WTC11 (cell line): ENCODE measurements around the gene RTCB. TPM values are rescaled to one million over a fixed set of nuclear protein-coding genes. Genes with fewer than 3 reads are reported as not detected.

ENCODE experiments used
- ATAC-seq: fragments of 200-7000 bp; cut with Tn5 transposase; 2 replicates; pipeline ENCODE4 v1.10.0; 2021; ENCODE audit warnings: mild to moderate bottlenecking, moderate library complexity
- CTCF ChIA-PET: fragments of 300-600 bp; sonication (Branson Sonifier 250); formaldehyde crosslinking; loops from one replicate; lab custom pipeline; 2021; ENCODE audit warnings: antibody characterized with exemption; lab: Charles Lee
- POLR2A ChIA-PET: fragments of 350-600 bp; sonication (Branson Sonifier 250); formaldehyde crosslinking; loops from one replicate; lab custom pipeline; 2021; ENCODE audit warnings: antibody characterized with exemption; lab: Charles Lee
- DNase-seq: peaks from one replicate; pipeline ENCODE4 v3.0.0; 2021; ENCODE audit warnings: low spot score
- H3K27ac Mint-ChIP-seq: 2 replicates; pipeline ENCODE4 v1.8.0; 2021; ENCODE audit warnings: mixed read lengths
- H3K27me3 Mint-ChIP-seq: 2 replicates; pipeline ENCODE4 v1.8.0; 2021; ENCODE audit warnings: low read depth, mild to moderate bottlenecking, moderate library complexity, mixed read lengths
- H3K36me3 Mint-ChIP-seq: 2 replicates; pipeline ENCODE4 v1.8.0; 2021; ENCODE audit warnings: mixed read lengths
- H3K4me1 Mint-ChIP-seq: 2 replicates; pipeline ENCODE4 v1.8.0; 2022; ENCODE audit warnings: mixed read lengths
- H3K4me3 Mint-ChIP-seq: 2 replicates; pipeline ENCODE4 v1.8.0; 2021; ENCODE audit warnings: mild to moderate bottlenecking, moderate library complexity, mixed read lengths
- H3K9me3 Mint-ChIP-seq: 2 replicates; pipeline ENCODE4 v1.8.0; 2021; ENCODE audit warnings: mixed read lengths
- CREM ChIP-seq: sonication (generic); formaldehyde crosslinking; IDR thresholded peaks from 2 replicates; pipeline ENCODE4 v1.8.1; 2022; ENCODE audit warnings: mild to moderate bottlenecking, missing genetic modification reagents, moderate library complexity
- FOXK1 ChIP-seq: sonication (generic); formaldehyde crosslinking; IDR thresholded peaks from 2 replicates; pipeline ENCODE4 v1.8.0; 2022; ENCODE audit warnings: mild to moderate bottlenecking, moderate library complexity, missing genetic modification reagents
- GABPB1 ChIP-seq: sonication (generic); formaldehyde crosslinking; IDR thresholded peaks from 2 replicates; pipeline ENCODE4 v1.8.1; 2023; ENCODE audit warnings: mild to moderate bottlenecking, missing genetic modification reagents
- GRHL2 ChIP-seq: fragments of 250-450 bp; sonication (Bioruptor Pico); IDR thresholded peaks from 2 replicates; pipeline ENCODE4 v1.8.0; 2022; ENCODE audit warnings: mild to moderate bottlenecking, moderate library complexity; ENCODE audit not compliant: insufficient replicate concordance, severe bottlenecking
- KAT7 ChIP-seq: sonication (generic); formaldehyde crosslinking; IDR thresholded peaks from 2 replicates; pipeline ENCODE4 v1.8.1; 2023; ENCODE audit warnings: missing genetic modification reagents, mild to moderate bottlenecking, borderline replicate concordance
- NR3C1 ChIP-seq: sonication (generic); formaldehyde crosslinking; conservative IDR thresholded peaks from 2 replicates; pipeline ENCODE4 v1.8.1; 2023; ENCODE audit warnings: low read depth, mild to moderate bottlenecking, missing genetic modification reagents
- TEAD1 ChIP-seq: sonication (generic); formaldehyde crosslinking; IDR thresholded peaks from 2 replicates; pipeline ENCODE4 v1.8.0; 2022; ENCODE audit warnings: mild to moderate bottlenecking, missing genetic modification reagents
- TEAD4 ChIP-seq: sonication (generic); formaldehyde crosslinking; IDR thresholded peaks from 2 replicates; pipeline ENCODE4 v1.8.0; 2022; ENCODE audit warnings: mild to moderate bottlenecking, missing genetic modification reagents
- ZBTB21 ChIP-seq: sonication (generic); formaldehyde crosslinking; IDR thresholded peaks from 2 replicates; pipeline ENCODE4 v1.8.1; 2023; ENCODE audit warnings: mild to moderate bottlenecking, missing genetic modification reagents, borderline replicate concordance
- ZNF138 ChIP-seq: sonication (generic); formaldehyde crosslinking; conservative IDR thresholded peaks from 2 replicates; pipeline ENCODE4 v1.8.1; 2022; ENCODE audit warnings: mild to moderate bottlenecking, moderate library complexity, missing genetic modification reagents
- ZNF219 ChIP-seq: sonication (generic); formaldehyde crosslinking; IDR thresholded peaks from 2 replicates; pipeline ENCODE4 v1.8.0; 2023; ENCODE audit warnings: missing genetic modification reagents, mild to moderate bottlenecking, borderline replicate concordance
- ZNF263 ChIP-seq: sonication (generic); formaldehyde crosslinking; IDR thresholded peaks from 2 replicates; pipeline ENCODE4 v1.8.1; 2022; ENCODE audit warnings: low read depth, mild to moderate bottlenecking, moderate library complexity, missing genetic modification reagents
- total RNA-seq: library from RNA; stranded (reverse); gene quantifications from 3 replicates; pipeline ENCODE4 v1.2.3, GENCODE V29; 2021
- TF ChIP-seq, protein P1 (sequence below): fragments of 250-450 bp; sonication (Bioruptor Pico); IDR thresholded peaks from 2 replicates; pipeline ENCODE4 v1.9.0; 2021; ENCODE audit warnings: mild to moderate bottlenecking, borderline replicate concordance
- TF ChIP-seq, protein P2 (sequence below): sonication (generic); formaldehyde crosslinking; IDR thresholded peaks from 2 replicates; pipeline ENCODE4 v1.8.1; 2022; ENCODE audit warnings: mild to moderate bottlenecking, missing genetic modification reagents, moderate library complexity, borderline replicate concordance
- TF ChIP-seq, protein P3 (sequence below): sonication (generic); formaldehyde crosslinking; conservative IDR thresholded peaks from 2 replicates; pipeline ENCODE4 v1.8.1; 2023; ENCODE audit warnings: mild to moderate bottlenecking, low read depth, missing genetic modification reagents, moderate library complexity
- TF ChIP-seq, protein P4 (sequence below): fragments of 250-450 bp; sonication (Bioruptor Pico); IDR thresholded peaks from 2 replicates; pipeline ENCODE4 v1.9.0; 2021; ENCODE audit warnings: moderate library complexity, mild to moderate bottlenecking, inconsistent platforms, borderline replicate concordance
- TF ChIP-seq, protein P5 (sequence below): sonication (generic); formaldehyde crosslinking; IDR thresholded peaks from 2 replicates; pipeline ENCODE4 v1.8.1; 2022; ENCODE audit warnings: low read depth, missing genetic modification reagents, borderline replicate concordance

The RTCB gene
- total RNA-seq, 1 experiment from 2014 or later: 106 TPM

DNA sequence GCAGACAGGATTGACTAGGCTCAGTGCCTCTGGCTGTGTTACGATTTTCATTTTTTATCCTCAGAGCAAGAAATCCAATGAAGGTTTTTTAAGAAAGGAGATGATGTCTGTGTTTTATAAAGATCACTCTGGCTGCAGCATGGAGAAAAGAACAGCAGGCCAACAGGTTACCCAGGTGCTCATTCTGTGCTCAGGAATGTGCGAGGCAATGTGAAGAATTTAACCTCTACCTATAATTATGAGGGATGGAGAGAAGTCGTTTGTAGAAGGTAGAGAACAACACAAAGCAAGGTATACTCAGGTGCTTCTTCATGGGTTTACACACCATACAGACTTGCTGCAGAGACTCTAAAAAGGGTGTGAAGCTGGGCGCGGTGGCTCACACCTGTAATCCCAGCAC, 10.0 kb upstream of the RTCB start:
- ChIA-PET POLR2A (no interaction called here), CTCF (no interaction called here)
- TF ChIP-seq, protein P1, sequence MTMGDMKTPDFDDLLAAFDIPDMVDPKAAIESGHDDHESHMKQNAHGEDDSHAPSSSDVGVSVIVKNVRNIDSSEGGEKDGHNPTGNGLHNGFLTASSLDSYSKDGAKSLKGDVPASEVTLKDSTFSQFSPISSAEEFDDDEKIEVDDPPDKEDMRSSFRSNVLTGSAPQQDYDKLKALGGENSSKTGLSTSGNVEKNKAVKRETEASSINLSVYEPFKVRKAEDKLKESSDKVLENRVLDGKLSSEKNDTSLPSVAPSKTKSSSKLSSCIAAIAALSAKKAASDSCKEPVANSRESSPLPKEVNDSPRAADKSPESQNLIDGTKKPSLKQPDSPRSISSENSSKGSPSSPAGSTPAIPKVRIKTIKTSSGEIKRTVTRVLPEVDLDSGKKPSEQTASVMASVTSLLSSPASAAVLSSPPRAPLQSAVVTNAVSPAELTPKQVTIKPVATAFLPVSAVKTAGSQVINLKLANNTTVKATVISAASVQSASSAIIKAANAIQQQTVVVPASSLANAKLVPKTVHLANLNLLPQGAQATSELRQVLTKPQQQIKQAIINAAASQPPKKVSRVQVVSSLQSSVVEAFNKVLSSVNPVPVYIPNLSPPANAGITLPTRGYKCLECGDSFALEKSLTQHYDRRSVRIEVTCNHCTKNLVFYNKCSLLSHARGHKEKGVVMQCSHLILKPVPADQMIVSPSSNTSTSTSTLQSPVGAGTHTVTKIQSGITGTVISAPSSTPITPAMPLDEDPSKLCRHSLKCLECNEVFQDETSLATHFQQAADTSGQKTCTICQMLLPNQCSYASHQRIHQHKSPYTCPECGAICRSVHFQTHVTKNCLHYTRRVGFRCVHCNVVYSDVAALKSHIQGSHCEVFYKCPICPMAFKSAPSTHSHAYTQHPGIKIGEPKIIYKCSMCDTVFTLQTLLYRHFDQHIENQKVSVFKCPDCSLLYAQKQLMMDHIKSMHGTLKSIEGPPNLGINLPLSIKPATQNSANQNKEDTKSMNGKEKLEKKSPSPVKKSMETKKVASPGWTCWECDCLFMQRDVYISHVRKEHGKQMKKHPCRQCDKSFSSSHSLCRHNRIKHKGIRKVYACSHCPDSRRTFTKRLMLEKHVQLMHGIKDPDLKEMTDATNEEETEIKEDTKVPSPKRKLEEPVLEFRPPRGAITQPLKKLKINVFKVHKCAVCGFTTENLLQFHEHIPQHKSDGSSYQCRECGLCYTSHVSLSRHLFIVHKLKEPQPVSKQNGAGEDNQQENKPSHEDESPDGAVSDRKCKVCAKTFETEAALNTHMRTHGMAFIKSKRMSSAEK (CRISPR knock-in tag): no peak
- TF ChIP-seq ZNF263 (CRISPR knock-in tag): no peak
- no peak for TF ChIP-seq TEAD4 (CRISPR knock-in tag)
- TF ChIP-seq ZNF219: no peak
- no peak for TF ChIP-seq FOXK1 (CRISPR knock-in tag)
- TF ChIP-seq TEAD1 (CRISPR knock-in tag): no peak
- TF ChIP-seq, protein P2, sequence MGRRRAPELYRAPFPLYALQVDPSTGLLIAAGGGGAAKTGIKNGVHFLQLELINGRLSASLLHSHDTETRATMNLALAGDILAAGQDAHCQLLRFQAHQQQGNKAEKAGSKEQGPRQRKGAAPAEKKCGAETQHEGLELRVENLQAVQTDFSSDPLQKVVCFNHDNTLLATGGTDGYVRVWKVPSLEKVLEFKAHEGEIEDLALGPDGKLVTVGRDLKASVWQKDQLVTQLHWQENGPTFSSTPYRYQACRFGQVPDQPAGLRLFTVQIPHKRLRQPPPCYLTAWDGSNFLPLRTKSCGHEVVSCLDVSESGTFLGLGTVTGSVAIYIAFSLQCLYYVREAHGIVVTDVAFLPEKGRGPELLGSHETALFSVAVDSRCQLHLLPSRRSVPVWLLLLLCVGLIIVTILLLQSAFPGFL: no peak
- TF ChIP-seq, protein P3, sequence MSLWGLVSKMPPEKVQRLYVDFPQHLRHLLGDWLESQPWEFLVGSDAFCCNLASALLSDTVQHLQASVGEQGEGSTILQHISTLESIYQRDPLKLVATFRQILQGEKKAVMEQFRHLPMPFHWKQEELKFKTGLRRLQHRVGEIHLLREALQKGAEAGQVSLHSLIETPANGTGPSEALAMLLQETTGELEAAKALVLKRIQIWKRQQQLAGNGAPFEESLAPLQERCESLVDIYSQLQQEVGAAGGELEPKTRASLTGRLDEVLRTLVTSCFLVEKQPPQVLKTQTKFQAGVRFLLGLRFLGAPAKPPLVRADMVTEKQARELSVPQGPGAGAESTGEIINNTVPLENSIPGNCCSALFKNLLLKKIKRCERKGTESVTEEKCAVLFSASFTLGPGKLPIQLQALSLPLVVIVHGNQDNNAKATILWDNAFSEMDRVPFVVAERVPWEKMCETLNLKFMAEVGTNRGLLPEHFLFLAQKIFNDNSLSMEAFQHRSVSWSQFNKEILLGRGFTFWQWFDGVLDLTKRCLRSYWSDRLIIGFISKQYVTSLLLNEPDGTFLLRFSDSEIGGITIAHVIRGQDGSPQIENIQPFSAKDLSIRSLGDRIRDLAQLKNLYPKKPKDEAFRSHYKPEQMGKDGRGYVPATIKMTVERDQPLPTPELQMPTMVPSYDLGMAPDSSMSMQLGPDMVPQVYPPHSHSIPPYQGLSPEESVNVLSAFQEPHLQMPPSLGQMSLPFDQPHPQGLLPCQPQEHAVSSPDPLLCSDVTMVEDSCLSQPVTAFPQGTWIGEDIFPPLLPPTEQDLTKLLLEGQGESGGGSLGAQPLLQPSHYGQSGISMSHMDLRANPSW (CRISPR knock-in tag): no peak
- TF ChIP-seq, all 79 proteins: peak for 0
- Mint-ChIP-seq H3K27me3 (peaks cover 72% of the 10 kb centered on the region), H3K4me1 (0 out of 2 replicates have a peak, but pooled peaks cover 5% of the 10 kb centered on the region), H3K9me3 (no peaks in the 10 kb centered on the region), H3K27ac (no peak overlapping the region), H3K36me3 (no peaks in the 10 kb centered on the region), H3K4me3 (no peak overlapping the region)
- ATAC-seq (no peak), DNase-seq (no peak)

DNA sequence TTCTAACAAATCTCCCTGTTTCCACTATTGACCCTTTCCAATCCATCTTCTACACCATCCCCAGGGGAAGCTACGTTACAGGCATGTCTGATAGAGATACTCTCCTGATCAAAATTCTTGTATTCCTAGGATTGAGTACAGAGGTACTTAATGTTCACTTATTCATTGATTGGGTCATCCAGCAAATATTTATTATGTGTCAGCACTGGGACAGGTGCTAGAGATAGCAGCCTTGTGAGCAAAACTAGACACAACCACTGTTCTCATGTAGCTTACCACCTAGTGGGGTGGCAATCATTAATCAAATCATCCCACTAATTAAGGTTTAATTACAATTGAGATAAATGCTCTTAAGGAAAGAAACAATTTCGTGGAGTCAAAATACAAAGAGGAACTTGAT, 9.4 kb upstream of the RTCB start:
- TF ChIP-seq CREM (no peak), KAT7 (CRISPR knock-in tag) (no peak), GABPB1 (no peak), ZNF219 (no peak), TEAD1 (CRISPR knock-in tag) (no peak), ZBTB21 (no peak), GRHL2 (CRISPR knock-in tag) (no peak), NR3C1 (CRISPR knock-in tag) (no peak), ZNF138 (CRISPR knock-in tag) (no peak)
- TF ChIP-seq, protein P4, sequence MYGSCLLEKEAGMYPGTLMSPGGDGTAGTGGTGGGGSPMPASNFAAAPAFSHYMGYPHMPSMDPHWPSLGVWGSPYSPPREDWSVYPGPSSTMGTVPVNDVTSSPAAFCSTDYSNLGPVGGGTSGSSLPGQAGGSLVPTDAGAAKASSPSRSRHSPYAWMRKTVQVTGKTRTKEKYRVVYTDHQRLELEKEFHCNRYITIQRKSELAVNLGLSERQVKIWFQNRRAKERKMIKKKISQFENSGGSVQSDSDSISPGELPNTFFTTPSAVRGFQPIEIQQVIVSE (CRISPR knock-in tag): no peak
- TF ChIP-seq, protein P5, sequence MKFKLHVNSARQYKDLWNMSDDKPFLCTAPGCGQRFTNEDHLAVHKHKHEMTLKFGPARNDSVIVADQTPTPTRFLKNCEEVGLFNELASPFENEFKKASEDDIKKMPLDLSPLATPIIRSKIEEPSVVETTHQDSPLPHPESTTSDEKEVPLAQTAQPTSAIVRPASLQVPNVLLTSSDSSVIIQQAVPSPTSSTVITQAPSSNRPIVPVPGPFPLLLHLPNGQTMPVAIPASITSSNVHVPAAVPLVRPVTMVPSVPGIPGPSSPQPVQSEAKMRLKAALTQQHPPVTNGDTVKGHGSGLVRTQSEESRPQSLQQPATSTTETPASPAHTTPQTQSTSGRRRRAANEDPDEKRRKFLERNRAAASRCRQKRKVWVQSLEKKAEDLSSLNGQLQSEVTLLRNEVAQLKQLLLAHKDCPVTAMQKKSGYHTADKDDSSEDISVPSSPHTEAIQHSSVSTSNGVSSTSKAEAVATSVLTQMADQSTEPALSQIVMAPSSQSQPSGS (CRISPR knock-in tag): no peak
- no peak for ATAC-seq
- DNase-seq: no peak
- no peaks in the 10 kb centered on the region for H3K36me3 Mint-ChIP-seq
- 0 out of 2 replicates have a peak, but pooled peaks cover 5% of the 10 kb centered on the region for H3K4me1 Mint-ChIP-seq
- peaks cover 71% of the 10 kb centered on the region for H3K27me3 Mint-ChIP-seq
- ChIA-PET POLR2A (no interaction called here), CTCF (no interaction called here)
- H3K9me3 Mint-ChIP-seq: no peaks in the 10 kb centered on the region
- no peak overlapping the region for H3K27ac Mint-ChIP-seq
- no peak overlapping the region for H3K4me3 Mint-ChIP-seq
